HepG2 (cell line): ENCODE results near the gene SKIL. TPM values are rescaled to one million over a fixed set of nuclear protein-coding genes. Genes with fewer than 3 reads are reported as not detected.

Source experiments
- ATF2 ChIP-seq: sonication (generic); formaldehyde crosslinking; IDR thresholded peaks from 2 replicates; pipeline ENCODE4 v1.4.0; 2020; ENCODE audit warnings: missing genetic modification reagents
- ESRRA ChIP-seq: sonication (generic); formaldehyde crosslinking; IDR thresholded peaks from 2 replicates; pipeline ENCODE4 v1.5.1; 2020; ENCODE audit warnings: mild to moderate bottlenecking, low read depth, missing genetic modification reagents
- FOXK1 ChIP-seq: sonication (generic); formaldehyde crosslinking; IDR thresholded peaks from 2 replicates; pipeline ENCODE4 v1.4.0; 2020; ENCODE audit warnings: low read depth, missing genetic modification reagents, borderline replicate concordance
- HDAC1 ChIP-seq: sonication (generic); formaldehyde crosslinking; IDR thresholded peaks from 2 replicates; pipeline ENCODE4 v1.5.1; 2020; ENCODE audit warnings: mild to moderate bottlenecking, missing genetic modification reagents
- HIVEP1 ChIP-seq: sonication (generic); formaldehyde crosslinking; IDR thresholded peaks from 2 replicates; pipeline ENCODE4 v1.4.0; 2020; ENCODE audit warnings: mild to moderate bottlenecking, missing genetic modification reagents
- HNF4A ChIP-seq: sonication (generic); formaldehyde crosslinking; IDR thresholded peaks from 2 replicates; pipeline ENCODE4 v1.4.0; 2020; ENCODE audit warnings: missing genetic modification reagents
- JUN ChIP-seq: sonication (generic); formaldehyde crosslinking; IDR thresholded peaks from 2 replicates; pipeline ENCODE4 v1.4.0; 2020; ENCODE audit warnings: mild to moderate bottlenecking, missing genetic modification reagents
- KDM4B ChIP-seq: sonication (generic); formaldehyde crosslinking; IDR thresholded peaks from 2 replicates; pipeline ENCODE4 v1.4.0; 2020; ENCODE audit warnings: missing genetic modification reagents
- KDM6A ChIP-seq: IDR thresholded peaks from 2 replicates; pipeline ENCODE4 v1.6.1; 2016; ENCODE audit warnings: low read depth
- MEF2D ChIP-seq: sonication (generic); formaldehyde crosslinking; IDR thresholded peaks from 2 replicates; pipeline ENCODE4 v1.5.1; 2020; ENCODE audit warnings: mild to moderate bottlenecking, missing genetic modification reagents
- NONO ChIP-seq, 2 experiments: fragments of 450-650 bp in 1 of 2; sonication (generic) in 1 of 2; formaldehyde crosslinking in 1 of 2; IDR thresholded peaks in 1 of 2; conservative IDR thresholded peaks in 1 of 2; 2 replicates each; pipeline versions ENCODE4 v1.6.1 to v1.8.0; 2017 to 2022; ENCODE audit warnings: mild to moderate bottlenecking in 1 of 2, missing genetic modification reagents in 1 of 2, moderate library complexity in 1 of 2
- RFX5 ChIP-seq: IDR thresholded peaks from 2 replicates; pipeline ENCODE4 v1.6.1; 2011; ENCODE audit warnings: low read depth, low read length, improper control_type of control experiment
- SAP130 ChIP-seq: IDR thresholded peaks from 2 replicates; pipeline ENCODE4 v1.6.1; 2016; ENCODE audit warnings: low read depth
- SMC3 ChIP-seq: IDR thresholded peaks from 2 replicates; pipeline ENCODE4 v1.6.1; 2011; ENCODE audit warnings: low read length, improper control_type of control experiment
- XBP1 ChIP-seq: sonication (generic); formaldehyde crosslinking; IDR thresholded peaks from 2 replicates; pipeline ENCODE4 v1.5.0; 2020; ENCODE audit warnings: missing genetic modification reagents
- ZBTB14 ChIP-seq: sonication (generic); formaldehyde crosslinking; IDR thresholded peaks from 2 replicates; pipeline ENCODE4 v1.4.0; 2020; ENCODE audit warnings: missing genetic modification reagents
- ZNF335 ChIP-seq: sonication (generic); formaldehyde crosslinking; IDR thresholded peaks from 2 replicates; pipeline ENCODE4 v1.4.0; 2020; ENCODE audit warnings: missing genetic modification reagents
- ZNF431 ChIP-seq: sonication (generic); formaldehyde crosslinking; IDR thresholded peaks from 2 replicates; pipeline ENCODE4 v1.9.0; 2022; ENCODE audit warnings: missing genetic modification reagents, low read depth, mild to moderate bottlenecking, borderline replicate concordance
- ZNF652 ChIP-seq: IDR thresholded peaks from 2 replicates; pipeline ENCODE4 v1.6.1; 2016; ENCODE audit warnings: low read depth, borderline replicate concordance
- ZNF746 ChIP-seq: sonication (generic); formaldehyde crosslinking; IDR thresholded peaks from 2 replicates; pipeline ENCODE4 v1.8.0; 2022; ENCODE audit warnings: mild to moderate bottlenecking, missing genetic modification reagents
- polyA plus RNA-seq, 8 experiments: library from polyadenylated mRNA; depleted of rRNA in 3 of 8; stranded (reverse) in 7 of 8; unstranded in 1 of 8; fragments of >200 nt; fragmentation: Illumina TruSeq in 4 of 8; extraction: Trizol in 4 of 8; gene quantifications; 2 replicates each; pipeline versions ENCODE4 v1.2.1 to v1.2.3, GENCODE V29; 2011 to 2016; ENCODE audit warnings: low read depth in 4 of 8, missing spikeins in 1 of 8, mixed read lengths in 1 of 8; ENCODE audit not compliant: insufficient read depth in 1 of 8
- total RNA-seq, 5 experiments: library from RNA; depleted of rRNA; stranded (reverse); fragments of >200 nt; fragmentation: Illumina TruSeq; extraction: Trizol; gene quantifications; 2 replicates each; pipeline ENCODE4 v1.2.3, GENCODE V29; 2016; ENCODE audit warnings: low read depth in 1 of 5
- TF ChIP-seq, protein P1 (sequence below): sonication (generic); formaldehyde crosslinking; IDR thresholded peaks from 2 replicates; pipeline ENCODE4 v1.5.1; 2020; ENCODE audit warnings: mild to moderate bottlenecking, missing genetic modification reagents, borderline replicate concordance
- TF ChIP-seq, protein P2 (sequence below): sonication (generic); formaldehyde crosslinking; IDR thresholded peaks from 2 replicates; pipeline ENCODE4 v1.4.0; 2020; ENCODE audit warnings: missing genetic modification reagents
- TF ChIP-seq, protein P3 (sequence below): sonication (generic); formaldehyde crosslinking; IDR thresholded peaks from 2 replicates; pipeline ENCODE4 v1.4.0; 2020; ENCODE audit warnings: missing genetic modification reagents

SKIL gene
- total and polyA plus RNA-seq, 2 of the 13 experiments (the other 11 are each of a cell fraction or from before 2014, with no cell fraction given), result 5.2 to 20.7 TPM

DNA sequence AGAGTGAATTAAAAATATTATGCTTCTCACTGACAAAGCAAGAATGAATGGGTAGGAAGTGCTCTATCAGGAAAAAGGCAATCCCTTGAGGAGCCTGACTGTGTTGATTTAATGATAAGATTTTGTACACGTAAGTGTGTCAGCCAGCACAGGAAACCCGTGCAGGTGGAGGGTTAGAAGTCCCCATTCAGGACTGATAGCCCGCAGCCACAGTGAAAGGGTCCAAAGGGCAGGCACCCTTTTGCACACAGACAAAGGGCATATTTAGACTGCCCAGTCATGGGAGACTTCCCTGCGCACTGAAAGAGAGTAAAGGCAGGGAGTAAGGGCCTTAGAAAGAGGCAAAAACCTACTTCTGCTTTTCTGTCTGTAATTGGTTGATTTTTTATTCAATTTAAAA lies 26.4 kb upstream of the SKIL start (continued):
- no peak for TF ChIP-seq RFX5
- TF ChIP-seq ZNF746 (CRISPR knock-in tag), result peak; percentile 60; the same call in 1 of the 2 replicates
- peak; percentile 55 for TF ChIP-seq ATF2 (CRISPR knock-in tag)
- TF ChIP-seq NONO (IDR thresholded peaks at IDR 0.05), result no peak
- TF ChIP-seq NONO (CRISPR knock-in tag; conservative IDR thresholded peaks at IDR 0.05), result 0 out of 2 replicates have a peak, but pooled peaks have one; percentile 55
- no peak; the same call in 1 of the 2 replicates for TF ChIP-seq FOXK1 (CRISPR knock-in tag)
- TF ChIP-seq XBP1 (CRISPR knock-in tag), result no peak
- TF ChIP-seq KDM4B, result peak; percentile 67; the same call in 1 of the 2 replicates
- TF ChIP-seq SAP130 (CRISPR knock-in tag), result peak; percentile 91
- 0 out of 2 replicates have a peak, but pooled peaks have one; percentile 13 for TF ChIP-seq SMC3
- TF ChIP-seq HIVEP1 (CRISPR knock-in tag), result peak; percentile 84
- peak; percentile 66; the same call in 1 of the 2 replicates for TF ChIP-seq ESRRA (CRISPR knock-in tag)
- TF ChIP-seq HNF4A (CRISPR knock-in tag), result peak; percentile 99
- TF ChIP-seq HDAC1 (CRISPR knock-in tag), result peak; percentile 59; the same call in 1 of the 2 replicates
- 0 out of 2 replicates have a peak, but pooled peaks have one; percentile 36 for TF ChIP-seq ZNF652 (CRISPR knock-in tag)
- TF ChIP-seq JUN (CRISPR knock-in tag), result no peak
- TF ChIP-seq MEF2D (CRISPR knock-in tag), result peak; percentile 75
- TF ChIP-seq, protein P1, sequence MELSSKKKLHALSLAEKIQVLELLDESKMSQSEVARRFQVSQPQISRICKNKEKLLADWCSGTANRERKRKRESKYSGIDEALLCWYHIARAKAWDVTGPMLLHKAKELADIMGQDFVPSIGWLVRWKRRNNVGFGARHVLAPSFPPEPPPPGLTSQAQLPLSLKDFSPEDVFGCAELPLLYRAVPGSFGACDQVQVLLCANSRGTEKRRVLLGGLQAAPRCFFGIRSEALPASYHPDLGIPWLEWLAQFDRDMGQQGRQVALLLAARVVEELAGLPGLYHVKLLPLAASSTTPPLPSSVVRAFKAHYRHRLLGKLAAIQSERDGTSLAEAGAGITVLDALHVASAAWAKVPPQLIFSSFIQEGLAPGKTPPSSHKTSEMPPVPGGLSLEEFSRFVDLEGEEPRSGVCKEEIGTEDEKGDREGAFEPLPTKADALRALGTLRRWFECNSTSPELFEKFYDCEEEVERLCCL, result no peak
- TF ChIP-seq ZBTB14, result peak; percentile 42; the same call in 1 of the 2 replicates
- TF ChIP-seq ZNF431, result peak; percentile 79; the same call in 1 of the 2 replicates
- no peak for TF ChIP-seq ZNF335 (CRISPR knock-in tag)
- TF ChIP-seq KDM6A (CRISPR knock-in tag), result peak; percentile 83
- TF ChIP-seq, protein P2, sequence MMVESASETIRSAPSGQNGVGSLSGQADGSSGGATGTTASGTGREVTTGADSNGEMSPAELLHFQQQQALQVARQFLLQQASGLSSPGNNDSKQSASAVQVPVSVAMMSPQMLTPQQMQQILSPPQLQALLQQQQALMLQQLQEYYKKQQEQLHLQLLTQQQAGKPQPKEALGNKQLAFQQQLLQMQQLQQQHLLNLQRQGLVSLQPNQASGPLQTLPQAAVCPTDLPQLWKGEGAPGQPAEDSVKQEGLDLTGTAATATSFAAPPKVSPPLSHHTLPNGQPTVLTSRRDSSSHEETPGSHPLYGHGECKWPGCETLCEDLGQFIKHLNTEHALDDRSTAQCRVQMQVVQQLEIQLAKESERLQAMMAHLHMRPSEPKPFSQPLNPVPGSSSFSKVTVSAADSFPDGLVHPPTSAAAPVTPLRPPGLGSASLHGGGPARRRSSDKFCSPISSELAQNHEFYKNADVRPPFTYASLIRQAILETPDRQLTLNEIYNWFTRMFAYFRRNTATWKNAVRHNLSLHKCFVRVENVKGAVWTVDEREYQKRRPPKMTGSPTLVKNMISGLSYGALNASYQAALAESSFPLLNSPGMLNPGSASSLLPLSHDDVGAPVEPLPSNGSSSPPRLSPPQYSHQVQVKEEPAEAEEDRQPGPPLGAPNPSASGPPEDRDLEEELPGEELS (CRISPR knock-in tag), result peak; percentile 69
- TF ChIP-seq, protein P3, sequence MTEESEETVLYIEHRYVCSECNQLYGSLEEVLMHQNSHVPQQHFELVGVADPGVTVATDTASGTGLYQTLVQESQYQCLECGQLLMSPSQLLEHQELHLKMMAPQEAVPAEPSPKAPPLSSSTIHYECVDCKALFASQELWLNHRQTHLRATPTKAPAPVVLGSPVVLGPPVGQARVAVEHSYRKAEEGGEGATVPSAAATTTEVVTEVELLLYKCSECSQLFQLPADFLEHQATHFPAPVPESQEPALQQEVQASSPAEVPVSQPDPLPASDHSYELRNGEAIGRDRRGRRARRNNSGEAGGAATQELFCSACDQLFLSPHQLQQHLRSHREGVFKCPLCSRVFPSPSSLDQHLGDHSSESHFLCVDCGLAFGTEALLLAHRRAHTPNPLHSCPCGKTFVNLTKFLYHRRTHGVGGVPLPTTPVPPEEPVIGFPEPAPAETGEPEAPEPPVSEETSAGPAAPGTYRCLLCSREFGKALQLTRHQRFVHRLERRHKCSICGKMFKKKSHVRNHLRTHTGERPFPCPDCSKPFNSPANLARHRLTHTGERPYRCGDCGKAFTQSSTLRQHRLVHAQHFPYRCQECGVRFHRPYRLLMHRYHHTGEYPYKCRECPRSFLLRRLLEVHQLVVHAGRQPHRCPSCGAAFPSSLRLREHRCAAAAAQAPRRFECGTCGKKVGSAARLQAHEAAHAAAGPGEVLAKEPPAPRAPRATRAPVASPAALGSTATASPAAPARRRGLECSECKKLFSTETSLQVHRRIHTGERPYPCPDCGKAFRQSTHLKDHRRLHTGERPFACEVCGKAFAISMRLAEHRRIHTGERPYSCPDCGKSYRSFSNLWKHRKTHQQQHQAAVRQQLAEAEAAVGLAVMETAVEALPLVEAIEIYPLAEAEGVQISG (CRISPR knock-in tag), result peak; percentile 63
